Skeletal muscle cell (primary cell): Measurements from ENCODE around the gene CACNA1H.

Source experiments
- DNase-seq: peaks from one replicate; pipeline ENCODE4 v3.0.0-alpha.2; 2010; ENCODE audit warnings: low read depth
- H3K4me3 ChIP-seq: 2 replicates; pipeline ENCODE4 v1.5.1; 2011; ENCODE audit warnings: low read depth, mild to moderate bottlenecking, control low read depth, low read length, moderate library complexity

The CACNA1H gene

DNA sequence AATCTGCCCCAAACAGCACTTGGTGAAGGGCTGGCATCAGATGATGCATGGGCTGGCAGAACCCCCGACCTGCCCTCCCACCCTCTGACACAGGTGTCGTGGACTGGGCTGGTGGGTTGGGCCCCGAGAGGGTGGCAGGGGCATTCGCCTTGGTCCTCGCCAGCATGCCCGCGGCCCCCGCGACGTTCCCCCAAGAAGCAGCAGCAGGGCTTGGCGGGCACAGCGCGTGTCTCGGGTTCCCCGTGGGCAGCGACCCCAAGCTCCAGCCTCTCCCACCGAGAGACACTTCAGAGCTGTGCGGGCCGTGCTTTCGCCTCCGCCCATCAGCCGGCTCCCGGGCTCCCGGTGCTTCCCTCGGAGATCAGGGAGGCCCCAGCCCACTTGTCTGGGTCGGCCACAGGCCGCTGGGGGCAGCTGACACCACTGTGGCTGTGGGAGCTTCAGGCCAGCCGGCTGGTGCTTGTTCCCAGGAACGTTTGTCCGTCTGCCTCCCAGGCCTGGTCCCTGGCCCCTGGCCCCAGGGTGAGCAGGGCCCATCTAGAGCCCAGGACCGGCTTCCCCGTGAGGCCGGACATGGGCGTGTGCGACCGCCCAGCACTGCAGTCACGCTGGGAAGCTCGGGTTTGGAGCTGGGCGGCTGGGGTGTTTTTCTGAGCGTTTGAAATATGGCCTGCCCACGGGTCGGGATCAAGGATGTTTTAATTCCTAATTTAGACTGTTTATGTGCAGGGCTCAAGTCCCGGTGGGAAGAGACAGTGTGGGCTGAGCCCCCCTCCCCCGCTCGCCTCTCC is 16.6 kb downstream of the CACNA1H start:
- no peak overlapping the region for H3K4me3 ChIP-seq
- DNase-seq, result no peak

DNA sequence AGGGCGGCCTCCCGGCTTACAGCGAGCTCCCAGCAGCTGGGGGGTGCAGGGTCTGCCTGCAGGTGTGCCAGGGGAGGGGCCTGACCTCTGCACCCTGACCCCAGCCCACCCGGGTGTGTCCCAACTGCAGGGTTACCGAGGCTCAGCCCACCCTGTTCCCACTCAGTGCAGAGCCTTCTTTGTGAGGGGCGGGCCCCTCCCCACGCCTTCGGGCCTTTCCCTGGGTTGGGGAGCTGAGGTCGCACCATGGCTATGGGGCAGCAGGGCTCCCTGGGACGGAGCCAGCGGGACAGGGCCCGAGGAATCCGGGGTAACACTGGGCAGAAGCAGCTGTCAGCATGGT is 17.1 kb downstream of the CACNA1H start:
- H3K4me3 ChIP-seq, result no peak overlapping the region
- DNase-seq, result no peak

DNA sequence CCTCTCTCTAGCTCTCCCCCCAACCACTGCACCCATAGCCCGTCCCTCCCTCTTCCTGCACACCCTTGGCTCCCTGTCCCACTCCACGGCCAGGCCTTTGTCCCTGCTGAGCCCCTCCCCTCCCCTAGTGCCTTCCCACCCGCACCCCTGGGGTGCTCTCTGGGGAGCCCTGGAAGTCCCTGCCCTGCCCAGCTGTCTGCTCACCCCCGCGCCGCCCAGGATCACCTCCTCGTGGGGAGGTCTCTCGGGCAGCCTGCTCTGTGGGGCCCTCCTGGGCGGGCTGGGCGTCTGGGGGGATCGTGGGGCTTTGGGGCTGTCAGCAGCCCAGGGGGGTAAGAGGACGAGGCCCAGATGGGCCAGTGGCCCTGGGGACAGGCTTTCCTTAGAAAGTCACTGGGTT is 18.1 kb downstream of the CACNA1H start:
- no peak for DNase-seq
- no peak overlapping the region for H3K4me3 ChIP-seq

DNA sequence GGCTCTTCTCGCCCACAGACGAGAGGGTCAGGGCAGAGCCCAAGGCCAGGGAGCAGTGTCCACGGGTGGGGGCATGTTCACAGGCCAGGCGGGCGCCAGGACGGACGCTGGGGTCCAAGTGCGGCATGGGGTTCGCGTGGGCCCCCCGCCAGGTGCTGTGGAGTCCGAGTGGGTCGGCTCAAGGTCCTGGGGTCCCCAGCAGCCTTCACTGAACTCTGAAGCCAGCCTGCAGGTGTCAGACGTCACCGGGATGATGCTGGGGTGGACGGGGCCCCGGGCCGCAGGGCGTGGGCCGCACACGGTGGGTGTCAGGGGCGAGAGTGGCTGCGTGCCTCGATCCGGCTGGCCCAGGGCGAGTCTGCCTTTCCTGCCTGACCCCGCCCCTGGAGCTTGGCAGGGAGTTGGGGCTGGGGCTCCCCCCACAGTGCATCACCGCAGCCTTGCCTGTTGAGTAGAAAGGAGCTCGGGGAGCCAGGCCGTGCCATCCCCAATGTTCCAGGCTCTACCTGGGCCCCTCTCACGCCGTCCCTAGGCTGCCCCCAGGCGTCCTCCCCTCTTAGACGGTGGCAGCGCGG is 19.0 kb downstream of the CACNA1H start:
- H3K4me3 ChIP-seq, result no peak overlapping the region
- DNase-seq, result no peak

DNA sequence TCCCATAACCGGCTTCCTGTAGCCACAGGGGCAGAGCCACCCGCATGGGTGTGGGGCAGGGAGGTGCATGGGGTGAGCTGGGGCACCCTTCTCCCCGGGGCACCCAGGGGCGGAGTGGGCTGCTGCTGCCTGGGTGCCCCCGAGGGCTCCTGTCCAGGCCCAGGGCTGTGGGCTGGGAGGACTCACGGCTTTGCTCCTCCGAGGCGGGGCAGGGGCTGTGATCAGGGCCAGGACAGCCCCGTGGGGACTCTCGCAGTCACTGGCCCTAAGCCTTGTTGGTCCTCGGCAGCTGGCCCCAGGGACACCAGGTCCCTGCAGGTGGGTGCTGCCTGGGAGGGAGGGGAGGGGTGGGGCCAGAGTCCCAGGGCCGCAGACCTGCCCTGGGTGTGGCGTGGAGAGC is 19.7 kb downstream of the CACNA1H start:
- DNase-seq, result no peak
- H3K4me3 ChIP-seq, result no peak overlapping the region

DNA sequence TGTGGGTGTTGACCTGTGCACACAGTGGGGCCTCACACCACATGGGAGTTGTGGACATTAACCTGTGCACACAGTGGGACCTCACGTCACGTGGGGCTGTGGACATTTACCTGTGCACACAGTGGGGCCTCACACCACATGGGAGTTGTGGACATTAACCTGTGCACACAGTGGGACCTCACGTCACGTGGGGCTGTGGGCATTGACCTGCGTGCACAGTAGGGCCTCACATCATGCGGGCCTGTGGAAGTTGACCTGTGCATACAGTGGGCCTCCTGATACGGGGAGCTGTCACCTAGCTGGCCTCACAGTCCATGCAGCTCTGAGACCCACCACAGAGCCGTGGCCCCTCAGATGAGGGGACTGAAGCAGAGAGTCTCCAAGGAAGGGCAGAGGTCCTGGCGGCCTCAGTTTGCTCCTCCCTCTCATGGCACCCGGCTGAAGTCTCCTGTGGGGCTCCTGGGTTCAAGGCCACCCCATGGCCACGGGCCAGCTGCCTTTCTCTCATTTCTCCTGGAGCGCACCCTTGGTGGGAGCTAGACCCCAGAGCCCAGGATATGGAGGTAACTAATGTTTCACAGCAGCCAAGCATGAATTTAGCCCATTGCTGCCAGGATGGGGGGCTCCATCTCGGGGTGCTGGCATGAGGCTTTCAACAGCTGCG is 21.0 kb downstream of the CACNA1H start:
- no peak overlapping the region for H3K4me3 ChIP-seq
- DNase-seq, result no peak

DNA sequence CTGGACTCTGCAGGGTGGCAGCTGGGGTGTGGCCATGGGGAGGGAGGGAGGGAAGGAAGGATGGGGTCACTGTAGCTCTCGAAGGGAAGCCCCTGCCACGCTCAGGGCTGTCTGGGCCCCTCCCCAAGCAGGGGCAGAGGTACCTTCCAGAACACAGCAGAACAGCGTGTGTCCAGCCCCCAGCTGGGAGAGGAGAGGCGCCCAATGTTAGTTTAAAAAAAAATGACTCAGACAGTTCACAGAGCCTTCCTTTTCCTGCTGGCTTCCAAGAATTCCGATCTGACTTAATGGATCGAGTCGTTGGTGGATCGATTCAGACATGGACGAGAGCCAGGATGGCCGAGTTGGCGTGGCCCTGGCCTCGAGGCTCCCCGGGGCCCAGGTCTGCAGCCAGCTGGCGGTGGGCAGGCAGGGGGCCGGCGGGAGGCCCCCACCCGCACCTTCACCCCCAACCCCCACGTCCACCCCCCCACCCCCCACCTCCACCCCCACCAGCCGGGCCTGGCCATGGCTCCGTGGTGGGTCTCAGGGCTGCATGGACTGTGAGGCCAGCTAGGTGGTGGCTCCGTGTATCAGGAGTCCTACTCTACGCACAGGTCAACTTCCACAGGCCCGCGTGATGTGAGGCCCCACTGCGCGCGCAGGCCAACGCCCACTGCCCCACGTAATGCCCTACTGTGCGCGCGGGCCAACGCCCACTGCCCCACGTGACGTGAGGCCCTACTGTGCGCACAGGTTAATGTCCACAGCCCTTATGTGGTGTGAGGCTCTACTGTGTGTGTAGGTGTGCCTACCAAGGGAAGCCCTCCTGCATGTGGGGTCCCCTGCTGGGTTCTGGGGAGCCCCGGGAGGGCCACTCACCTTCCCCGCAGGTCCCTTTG is 21.8 kb downstream of the CACNA1H start:
- H3K4me3 ChIP-seq, result no peak overlapping the region
- DNase-seq, result no peak

DNA sequence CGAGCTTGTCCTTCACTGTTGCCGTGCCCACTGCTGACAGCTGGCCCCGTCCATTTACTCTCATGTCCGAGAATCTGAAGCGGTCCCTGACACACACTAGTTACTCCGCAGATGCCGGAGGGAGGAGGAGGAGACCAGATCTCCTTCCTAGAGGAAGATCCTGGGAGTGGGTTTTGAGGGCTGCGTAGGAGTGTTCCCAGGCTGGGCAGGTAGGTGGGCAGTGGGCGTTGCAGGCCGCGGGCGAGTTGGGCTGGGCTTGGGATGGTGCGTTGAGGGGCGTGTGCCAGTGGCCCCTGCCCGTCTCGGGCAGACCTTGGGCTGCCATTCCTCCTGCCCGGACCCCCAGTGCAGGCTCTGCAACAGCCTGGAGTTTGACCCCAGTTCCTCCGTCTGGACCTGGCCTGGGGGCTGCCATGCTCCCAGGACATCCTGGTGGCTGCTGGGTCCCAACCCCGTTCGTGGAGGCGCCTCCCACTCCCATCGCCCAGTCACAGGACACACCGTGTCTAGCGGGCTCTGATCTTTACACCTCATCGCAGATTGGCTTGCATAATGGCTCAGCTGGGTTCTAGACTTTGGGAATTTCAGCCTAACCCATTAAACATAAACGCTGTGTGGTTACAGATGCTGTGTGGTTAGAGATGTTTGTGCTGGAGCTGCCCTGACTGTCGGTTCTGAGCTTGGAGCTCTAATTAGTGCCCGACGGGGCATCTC is 22.8 kb downstream of the CACNA1H start:
- H3K4me3 ChIP-seq, result no peak overlapping the region
- no peak for DNase-seq

DNA sequence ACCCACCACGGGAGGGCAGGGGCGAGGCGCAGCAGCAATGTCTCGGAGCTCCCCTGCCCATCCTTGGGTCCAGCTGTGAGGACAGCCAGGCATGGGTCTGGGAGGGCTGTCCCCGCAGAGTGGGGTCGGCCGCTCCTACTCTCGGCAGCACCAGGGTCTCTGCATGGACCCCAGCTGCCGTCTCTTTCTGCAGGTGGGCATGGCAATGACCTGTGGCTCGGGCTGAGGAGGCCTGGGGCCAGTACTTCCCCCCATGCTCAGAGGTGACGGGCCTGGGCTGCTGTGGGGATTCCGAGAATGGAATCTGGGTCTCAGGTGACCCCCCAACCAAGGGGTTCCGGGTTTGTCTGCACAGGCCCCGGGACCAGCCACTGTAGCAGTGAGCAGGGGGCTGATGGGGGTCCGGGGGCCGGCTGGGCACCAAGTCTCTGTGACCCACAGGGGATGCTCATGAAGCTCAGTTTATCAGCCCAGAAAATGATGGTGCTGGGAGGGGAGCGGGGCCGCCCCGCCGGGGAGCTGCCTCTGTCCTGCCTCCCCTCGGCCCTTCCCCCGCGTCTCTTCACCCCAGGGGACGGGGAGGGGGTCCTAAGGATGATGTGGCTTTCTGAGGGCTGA is 23.5 kb downstream of the CACNA1H start:
- no peak overlapping the region for H3K4me3 ChIP-seq
- no peak for DNase-seq

DNA sequence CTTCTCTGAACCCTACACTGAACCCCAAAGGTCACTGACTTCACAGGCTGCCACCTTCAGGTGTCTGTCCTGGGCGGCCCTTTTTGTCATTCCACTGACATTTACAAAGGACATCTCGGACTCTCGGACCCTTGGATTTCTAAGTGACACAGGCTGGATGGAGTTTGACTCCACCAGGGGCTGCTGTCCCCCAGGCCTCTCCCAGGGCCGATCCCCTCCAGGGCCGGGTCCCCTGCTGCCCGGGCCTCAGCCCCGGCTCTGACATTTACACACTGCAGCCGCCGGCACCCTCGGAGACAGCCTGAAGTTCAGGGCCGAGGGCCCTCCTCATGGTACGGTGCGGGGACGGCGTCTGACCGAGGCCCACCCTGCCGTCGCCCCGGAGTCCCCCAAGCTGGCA is 24.1 kb downstream of the CACNA1H start:
- H3K4me3 ChIP-seq, result no peak overlapping the region
- no peak for DNase-seq

DNA sequence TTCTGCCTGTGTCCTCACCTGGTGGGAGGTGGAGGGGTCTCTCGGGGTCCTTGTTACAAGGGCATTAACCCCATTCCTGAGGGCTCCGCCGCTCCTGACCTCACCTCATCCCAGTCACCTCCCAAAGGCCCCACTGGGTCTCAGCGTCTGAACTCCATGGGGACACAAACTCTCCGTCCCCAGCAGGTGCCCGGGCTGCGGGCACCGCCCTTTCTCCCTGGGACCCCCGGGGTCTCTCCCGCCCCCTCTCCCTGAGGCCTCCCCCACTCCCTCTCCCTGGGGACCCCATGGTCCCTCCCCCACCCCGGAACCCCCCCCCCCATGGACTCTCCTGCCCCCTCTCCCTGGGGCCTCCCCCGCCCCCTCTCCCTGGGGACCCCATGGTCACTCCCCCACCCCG is 24.8 kb downstream of the CACNA1H start:
- DNase-seq, result no peak
- H3K4me3 ChIP-seq, result no peak overlapping the region

DNA sequence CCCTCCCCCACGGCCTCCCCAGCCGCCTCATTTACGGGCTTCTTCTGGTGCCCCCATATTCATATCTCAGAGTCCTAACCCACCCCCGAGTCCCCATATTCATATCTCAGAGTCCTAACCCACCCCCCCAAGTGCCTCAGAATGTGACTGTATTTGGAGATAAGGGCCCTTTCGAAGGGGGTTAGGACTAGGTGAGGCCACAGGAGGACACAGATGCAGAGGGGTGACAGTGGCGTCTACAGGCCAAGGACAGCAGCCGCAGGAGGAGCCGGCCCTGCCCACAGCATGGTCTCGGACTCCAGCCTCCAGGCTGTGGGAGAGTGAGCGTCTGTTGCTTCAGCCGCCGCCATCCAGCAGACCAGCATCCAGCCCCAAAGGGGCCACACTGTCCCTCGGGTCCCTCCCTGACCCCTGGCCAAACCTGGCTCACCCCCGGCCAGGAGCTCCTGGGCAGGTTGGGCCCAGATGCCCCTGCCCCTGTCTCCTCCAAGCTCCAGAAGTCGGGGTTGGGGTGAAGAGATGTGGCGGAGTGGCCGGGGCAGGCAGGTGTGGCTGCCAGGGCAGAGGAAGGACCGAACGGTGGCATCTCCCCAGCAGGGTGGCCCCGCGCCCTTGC is 25.5 kb downstream of the CACNA1H start:
- H3K4me3 ChIP-seq, result no peak overlapping the region
- DNase-seq, result no peak

DNA sequence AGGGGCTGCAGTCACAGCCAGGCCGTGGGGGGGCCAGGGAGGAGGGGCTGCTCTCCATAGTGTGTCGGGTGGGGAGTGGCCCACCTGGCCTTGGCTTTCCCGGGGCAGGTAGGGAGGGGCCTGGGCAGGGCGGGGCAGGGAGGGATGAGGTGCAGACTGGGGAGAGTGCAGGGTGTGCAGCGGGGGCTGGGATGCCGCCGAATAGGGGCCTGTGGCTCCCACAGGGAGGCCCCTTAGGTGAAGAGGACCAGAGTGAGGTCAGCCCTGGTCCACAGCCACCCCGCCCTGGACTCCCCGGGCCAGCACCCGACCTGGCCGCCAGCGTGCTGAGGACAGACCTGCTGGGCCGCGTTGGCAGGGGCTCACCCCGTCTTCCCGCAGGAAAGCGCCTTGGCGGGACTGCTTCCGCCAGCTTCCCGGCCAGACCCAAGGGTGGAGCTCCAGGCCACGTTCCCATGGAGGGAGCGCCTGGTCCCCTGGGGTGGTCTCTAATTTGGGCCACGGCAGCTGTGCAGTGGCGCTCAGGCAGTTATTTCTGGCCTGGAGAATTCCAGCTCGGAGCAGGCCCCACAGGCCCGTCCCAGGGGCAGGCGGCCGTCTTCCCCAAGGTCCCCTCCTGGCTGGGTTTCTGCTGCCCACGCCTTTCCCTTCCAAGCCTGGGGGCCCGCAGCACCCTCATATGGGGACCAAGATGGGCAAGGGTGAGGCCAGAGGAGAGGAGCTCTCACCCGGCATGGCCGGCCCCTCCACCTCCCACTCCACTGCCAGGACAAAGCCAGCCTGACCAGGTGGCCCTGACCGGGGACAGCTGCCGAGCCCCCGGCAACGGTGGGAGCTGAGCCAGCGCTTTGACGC is 27.9 kb downstream of the CACNA1H start:
- no peak for DNase-seq
- no peak overlapping the region for H3K4me3 ChIP-seq

DNA sequence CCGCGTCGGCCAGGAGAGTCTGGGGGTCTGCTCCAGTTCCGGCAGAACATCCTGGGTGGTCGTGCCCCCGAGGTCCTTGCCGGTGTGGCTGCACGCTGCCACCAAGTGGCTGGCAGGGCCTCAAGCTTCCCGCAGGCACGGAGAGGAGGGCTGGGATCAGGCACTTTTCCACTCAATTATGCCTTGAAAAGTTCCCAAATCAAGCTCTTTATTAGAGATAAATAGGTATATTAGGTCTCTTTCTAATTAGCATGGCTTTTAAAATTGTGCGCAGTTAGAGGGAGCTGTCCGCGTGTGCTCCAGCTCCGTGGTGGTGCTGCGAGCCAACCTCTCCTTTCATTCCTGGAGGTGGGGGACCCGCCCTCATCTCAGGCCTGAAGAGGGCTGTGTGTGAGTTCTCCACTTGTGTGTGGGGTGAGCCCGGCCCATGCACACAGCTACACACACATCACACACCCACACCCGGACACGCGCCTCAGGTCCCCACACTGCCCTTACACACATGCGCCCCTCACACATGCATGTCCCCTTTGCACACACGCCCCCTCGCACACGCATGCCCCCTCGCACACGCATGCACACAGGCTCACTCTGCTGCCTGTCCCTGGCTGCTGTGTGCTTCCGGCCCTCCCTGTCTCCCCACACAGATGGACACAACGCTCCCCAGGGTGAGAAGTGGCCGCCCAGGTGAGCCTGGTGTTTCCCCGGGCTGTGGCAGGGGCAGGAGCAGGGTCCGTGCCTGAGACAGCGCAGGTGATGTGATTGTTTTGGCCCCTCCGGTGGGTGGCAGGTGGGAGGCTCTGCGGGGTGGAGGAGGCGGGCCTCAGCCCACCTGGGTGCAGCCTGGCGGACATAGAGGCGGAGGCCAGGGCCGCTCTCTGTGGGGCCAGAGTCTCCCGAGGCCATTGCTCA is 28.8 kb downstream of the CACNA1H start:
- DNase-seq, result no peak
- H3K4me3 ChIP-seq, result no peak overlapping the region

DNA sequence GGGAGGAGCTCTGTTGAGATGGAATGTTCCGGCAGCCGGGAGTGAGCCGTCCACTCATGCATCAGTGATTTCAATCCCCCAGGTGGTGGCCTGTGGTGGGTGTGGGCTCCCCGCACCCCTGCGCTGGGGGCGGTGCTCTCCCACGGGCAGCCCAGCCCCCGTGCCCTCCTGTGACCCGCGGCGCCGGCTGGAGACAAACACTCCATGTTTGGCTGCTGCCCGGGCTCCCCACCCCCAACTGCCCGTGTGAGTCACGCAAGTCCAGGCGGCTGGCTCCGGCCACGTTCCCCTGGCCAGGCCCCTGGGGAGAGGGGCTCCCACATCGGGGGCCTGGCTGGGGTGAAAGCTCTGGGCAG is 29.4 kb downstream of the CACNA1H start:
- DNase-seq, result peak; percentile 74
- no peak overlapping the region for H3K4me3 ChIP-seq

DNA sequence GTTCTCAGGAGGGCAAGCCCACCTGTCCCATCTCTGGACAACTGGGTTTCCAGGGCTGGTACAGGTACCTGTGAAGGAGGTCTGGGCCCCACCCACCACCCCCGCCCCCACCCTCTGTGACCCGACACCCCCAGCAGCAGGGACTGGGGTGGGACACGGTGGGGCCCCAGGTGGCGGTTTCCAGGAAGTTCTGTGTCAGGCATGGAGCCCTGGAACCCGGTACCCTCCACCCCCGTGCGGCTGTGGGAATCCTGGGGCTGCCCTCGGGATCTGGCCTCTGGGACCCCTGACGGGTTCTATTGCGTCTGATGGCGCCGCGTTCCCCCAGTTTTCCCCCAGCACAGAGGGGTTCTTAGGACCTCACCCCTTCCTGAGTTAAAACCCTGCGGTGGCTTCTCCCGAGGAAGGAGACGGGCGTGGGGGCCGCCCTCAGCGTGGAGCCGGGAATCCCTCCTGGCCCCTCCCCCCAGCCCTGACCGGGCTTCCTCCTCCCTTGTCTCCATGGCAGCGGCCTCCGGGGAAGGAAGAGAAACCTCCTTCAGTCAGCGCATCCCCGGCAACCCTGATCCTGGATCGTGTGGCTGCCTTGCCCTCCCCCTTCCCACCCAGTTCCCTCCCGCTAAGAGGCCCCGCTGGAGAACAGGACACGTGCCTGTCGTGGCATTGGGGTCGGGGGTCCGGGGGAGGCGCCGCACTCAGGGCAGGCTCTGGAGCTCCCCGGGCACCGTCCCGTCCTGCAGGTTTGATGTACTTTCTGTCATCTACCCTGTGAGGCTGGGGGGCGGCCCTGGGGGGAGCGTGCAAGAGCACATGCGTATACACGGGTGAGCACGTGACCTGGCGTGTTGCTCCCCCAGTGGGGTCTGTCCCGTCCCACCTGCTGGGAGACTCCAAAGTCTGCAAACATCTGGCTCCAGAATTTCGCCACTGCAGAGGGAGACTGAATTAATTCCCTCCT is 30.3 kb downstream of the CACNA1H start:
- no peak for DNase-seq
- H3K4me3 ChIP-seq, result no peak overlapping the region
